ENCODE results near the gene ABHD11. TPM values are rescaled to one million over a fixed set of nuclear protein-coding genes. Genes with fewer than 3 reads are reported as not detected.

The ABHD11 gene
- total and polyA plus RNA-seq, 2 experiments from 2014 or later: 18.7 to 24.6 TPM

DNA sequence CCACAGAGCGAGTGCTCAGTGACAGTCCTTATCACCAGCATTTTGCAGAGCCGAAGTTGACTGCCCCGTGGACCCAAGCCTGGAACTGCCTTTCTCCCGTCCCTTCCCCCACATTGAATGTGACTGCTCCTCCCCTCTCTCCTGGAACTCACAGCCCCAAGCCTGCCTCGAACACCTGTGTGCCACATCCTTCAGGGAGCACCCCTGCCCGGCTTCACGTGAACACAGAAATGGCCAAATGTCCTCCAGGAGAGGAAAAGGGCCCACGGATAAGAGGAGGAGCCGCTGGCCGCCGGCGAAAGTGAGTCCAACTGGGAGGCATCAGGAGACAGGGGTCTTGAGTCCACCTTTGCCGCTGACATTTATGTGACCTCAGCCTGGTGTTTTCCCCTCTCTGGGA, 35.4 kb downstream of the ABHD11 start:
- no peak overlapping the region for H2AFZ ChIP-seq
- H3K4me1 ChIP-seq (ENCODE audit: insufficient read depth): peaks cover 15% of the 10 kb centered on the region
- 0 out of 2 replicates have a peak, but pooled peaks cover 8% of the 10 kb centered on the region for H3F3A ChIP-seq (replicated peaks; ENCODE audit: low read depth)
- Mint-ChIP-seq H3K36me3 (ENCODE audit: low read depth) (peaks cover 18% of the 10 kb centered on the region), H3K9me3 (no peaks in the 10 kb centered on the region; the same call in 2 of the 3 replicates), H3K4me3 (peak overlapping the region; percentile 63), H3K4me1 (peaks cover 33% of the 10 kb centered on the region), H3K27me3 (ENCODE audit: insufficient read depth, low read depth, poor library complexity) (peaks cover 23% of the 10 kb centered on the region), H3K27ac (no peak overlapping the region)
- peak; percentile 2; the same call in 2 of the 3 replicates for ATAC-seq
- H3K36me3 ChIP-seq (ENCODE audit: insufficient read depth): peaks cover 7% of the 10 kb centered on the region
- no peaks in the 10 kb centered on the region for H3K27me3 ChIP-seq (ENCODE audit: insufficient read depth)
- H3K79me2 ChIP-seq (replicated peaks; ENCODE audit: insufficient read depth): no peaks in the 10 kb centered on the region
- H4K20me1 ChIP-seq (replicated peaks; ENCODE audit: insufficient read depth): no peaks in the 10 kb centered on the region
- peak overlapping the region; percentile 54 for H3K4me3 ChIP-seq
- H3K9me2 ChIP-seq (ENCODE audit: insufficient read depth): no peaks in the 10 kb centered on the region
- peak overlapping the region; percentile 85 for H3K4me2 ChIP-seq
- TF ChIP-seq POLR2AphosphoS5 (IDR thresholded peaks at IDR 0.05; ENCODE audit: low read depth): no peak
- no peak for TF ChIP-seq STAT1 (IDR thresholded peaks at IDR 0.05; ENCODE audit: unreplicated experiment)
- TF ChIP-seq NANOG (IDR thresholded peaks at IDR 0.05; ENCODE audit: borderline replicate concordance): no peak
- TF ChIP-seq, protein P1, sequence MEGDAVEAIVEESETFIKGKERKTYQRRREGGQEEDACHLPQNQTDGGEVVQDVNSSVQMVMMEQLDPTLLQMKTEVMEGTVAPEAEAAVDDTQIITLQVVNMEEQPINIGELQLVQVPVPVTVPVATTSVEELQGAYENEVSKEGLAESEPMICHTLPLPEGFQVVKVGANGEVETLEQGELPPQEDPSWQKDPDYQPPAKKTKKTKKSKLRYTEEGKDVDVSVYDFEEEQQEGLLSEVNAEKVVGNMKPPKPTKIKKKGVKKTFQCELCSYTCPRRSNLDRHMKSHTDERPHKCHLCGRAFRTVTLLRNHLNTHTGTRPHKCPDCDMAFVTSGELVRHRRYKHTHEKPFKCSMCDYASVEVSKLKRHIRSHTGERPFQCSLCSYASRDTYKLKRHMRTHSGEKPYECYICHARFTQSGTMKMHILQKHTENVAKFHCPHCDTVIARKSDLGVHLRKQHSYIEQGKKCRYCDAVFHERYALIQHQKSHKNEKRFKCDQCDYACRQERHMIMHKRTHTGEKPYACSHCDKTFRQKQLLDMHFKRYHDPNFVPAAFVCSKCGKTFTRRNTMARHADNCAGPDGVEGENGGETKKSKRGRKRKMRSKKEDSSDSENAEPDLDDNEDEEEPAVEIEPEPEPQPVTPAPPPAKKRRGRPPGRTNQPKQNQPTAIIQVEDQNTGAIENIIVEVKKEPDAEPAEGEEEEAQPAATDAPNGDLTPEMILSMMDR (conservative IDR thresholded peaks at IDR 0.05; ENCODE audit: low read depth in 2 of 2): no peak
- no peak for TF ChIP-seq EZH2phosphoT487 (IDR thresholded peaks at IDR 0.05; ENCODE audit: unreplicated experiment)
- TF ChIP-seq JUNB (IDR thresholded peaks at IDR 0.05; ENCODE audit: unreplicated experiment): no peak
- no peak for TF ChIP-seq ZNF331 (CRISPR knock-in tag; IDR thresholded peaks at IDR 0.05; ENCODE audit: low read depth)
- no peak for TF ChIP-seq EZH2 (IDR thresholded peaks at IDR 0.05; ENCODE audit: low read depth, unreplicated experiment)
- no peak for TF ChIP-seq ZNF114 (CRISPR knock-in tag; IDR thresholded peaks at IDR 0.05)
- TF ChIP-seq, protein P2, sequence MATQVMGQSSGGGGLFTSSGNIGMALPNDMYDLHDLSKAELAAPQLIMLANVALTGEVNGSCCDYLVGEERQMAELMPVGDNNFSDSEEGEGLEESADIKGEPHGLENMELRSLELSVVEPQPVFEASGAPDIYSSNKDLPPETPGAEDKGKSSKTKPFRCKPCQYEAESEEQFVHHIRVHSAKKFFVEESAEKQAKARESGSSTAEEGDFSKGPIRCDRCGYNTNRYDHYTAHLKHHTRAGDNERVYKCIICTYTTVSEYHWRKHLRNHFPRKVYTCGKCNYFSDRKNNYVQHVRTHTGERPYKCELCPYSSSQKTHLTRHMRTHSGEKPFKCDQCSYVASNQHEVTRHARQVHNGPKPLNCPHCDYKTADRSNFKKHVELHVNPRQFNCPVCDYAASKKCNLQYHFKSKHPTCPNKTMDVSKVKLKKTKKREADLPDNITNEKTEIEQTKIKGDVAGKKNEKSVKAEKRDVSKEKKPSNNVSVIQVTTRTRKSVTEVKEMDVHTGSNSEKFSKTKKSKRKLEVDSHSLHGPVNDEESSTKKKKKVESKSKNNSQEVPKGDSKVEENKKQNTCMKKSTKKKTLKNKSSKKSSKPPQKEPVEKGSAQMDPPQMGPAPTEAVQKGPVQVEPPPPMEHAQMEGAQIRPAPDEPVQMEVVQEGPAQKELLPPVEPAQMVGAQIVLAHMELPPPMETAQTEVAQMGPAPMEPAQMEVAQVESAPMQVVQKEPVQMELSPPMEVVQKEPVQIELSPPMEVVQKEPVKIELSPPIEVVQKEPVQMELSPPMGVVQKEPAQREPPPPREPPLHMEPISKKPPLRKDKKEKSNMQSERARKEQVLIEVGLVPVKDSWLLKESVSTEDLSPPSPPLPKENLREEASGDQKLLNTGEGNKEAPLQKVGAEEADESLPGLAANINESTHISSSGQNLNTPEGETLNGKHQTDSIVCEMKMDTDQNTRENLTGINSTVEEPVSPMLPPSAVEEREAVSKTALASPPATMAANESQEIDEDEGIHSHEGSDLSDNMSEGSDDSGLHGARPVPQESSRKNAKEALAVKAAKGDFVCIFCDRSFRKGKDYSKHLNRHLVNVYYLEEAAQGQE (IDR thresholded peaks at IDR 0.05; ENCODE audit: unreplicated experiment): no peak
- TF ChIP-seq, protein P3, sequence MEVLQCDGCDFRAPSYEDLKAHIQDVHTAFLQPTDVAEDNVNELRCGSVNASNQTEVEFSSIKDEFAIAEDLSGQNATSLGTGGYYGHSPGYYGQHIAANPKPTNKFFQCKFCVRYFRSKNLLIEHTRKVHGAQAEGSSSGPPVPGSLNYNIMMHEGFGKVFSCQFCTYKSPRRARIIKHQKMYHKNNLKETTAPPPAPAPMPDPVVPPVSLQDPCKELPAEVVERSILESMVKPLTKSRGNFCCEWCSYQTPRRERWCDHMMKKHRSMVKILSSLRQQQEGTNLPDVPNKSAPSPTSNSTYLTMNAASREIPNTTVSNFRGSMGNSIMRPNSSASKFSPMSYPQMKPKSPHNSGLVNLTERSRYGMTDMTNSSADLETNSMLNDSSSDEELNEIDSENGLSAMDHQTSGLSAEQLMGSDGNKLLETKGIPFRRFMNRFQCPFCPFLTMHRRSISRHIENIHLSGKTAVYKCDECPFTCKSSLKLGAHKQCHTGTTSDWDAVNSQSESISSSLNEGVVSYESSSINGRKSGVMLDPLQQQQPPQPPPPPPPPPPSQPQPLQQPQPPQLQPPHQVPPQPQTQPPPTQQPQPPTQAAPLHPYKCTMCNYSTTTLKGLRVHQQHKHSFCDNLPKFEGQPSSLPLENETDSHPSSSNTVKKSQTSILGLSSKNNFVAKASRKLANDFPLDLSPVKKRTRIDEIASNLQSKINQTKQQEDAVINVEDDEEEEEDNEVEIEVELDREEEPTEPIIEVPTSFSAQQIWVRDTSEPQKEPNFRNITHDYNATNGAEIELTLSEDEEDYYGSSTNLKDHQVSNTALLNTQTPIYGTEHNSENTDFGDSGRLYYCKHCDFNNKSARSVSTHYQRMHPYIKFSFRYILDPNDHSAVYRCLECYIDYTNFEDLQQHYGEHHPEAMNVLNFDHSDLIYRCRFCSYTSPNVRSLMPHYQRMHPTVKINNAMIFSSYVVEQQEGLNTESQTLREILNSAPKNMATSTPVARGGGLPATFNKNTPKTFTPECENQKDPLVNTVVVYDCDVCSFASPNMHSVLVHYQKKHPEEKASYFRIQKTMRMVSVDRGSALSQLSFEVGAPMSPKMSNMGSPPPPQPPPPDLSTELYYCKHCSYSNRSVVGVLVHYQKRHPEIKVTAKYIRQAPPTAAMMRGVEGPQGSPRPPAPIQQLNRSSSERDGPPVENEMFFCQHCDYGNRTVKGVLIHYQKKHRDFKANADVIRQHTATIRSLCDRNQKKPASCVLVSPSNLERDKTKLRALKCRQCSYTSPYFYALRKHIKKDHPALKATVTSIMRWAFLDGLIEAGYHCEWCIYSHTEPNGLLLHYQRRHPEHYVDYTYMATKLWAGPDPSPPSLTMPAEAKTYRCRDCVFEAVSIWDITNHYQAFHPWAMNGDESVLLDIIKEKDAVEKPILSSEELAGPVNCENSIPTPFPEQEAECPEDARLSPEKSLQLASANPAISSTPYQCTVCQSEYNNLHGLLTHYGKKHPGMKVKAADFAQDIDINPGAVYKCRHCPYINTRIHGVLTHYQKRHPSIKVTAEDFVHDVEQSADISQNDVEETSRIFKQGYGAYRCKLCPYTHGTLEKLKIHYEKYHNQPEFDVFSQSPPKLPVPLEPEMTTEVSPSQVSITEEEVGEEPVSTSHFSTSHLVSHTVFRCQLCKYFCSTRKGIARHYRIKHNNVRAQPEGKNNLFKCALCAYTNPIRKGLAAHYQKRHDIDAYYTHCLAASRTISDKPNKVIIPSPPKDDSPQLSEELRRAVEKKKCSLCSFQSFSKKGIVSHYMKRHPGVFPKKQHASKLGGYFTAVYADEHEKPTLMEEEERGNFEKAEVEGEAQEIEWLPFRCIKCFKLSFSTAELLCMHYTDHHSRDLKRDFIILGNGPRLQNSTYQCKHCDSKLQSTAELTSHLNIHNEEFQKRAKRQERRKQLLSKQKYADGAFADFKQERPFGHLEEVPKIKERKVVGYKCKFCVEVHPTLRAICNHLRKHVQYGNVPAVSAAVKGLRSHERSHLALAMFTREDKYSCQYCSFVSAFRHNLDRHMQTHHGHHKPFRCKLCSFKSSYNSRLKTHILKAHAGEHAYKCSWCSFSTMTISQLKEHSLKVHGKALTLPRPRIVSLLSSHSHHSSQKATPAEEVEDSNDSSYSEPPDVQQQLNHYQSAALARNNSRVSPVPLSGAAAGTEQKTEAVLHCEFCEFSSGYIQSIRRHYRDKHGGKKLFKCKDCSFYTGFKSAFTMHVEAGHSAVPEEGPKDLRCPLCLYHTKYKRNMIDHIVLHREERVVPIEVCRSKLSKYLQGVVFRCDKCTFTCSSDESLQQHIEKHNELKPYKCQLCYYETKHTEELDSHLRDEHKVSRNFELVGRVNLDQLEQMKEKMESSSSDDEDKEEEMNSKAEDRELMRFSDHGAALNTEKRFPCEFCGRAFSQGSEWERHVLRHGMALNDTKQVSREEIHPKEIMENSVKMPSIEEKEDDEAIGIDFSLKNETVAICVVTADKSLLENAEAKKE (CRISPR knock-in tag; IDR thresholded peaks at IDR 0.05): no peak
- no peak for TF ChIP-seq CREB1 (CRISPR knock-in tag; IDR thresholded peaks at IDR 0.05; ENCODE audit: low read depth)
- TF ChIP-seq, protein P4, sequence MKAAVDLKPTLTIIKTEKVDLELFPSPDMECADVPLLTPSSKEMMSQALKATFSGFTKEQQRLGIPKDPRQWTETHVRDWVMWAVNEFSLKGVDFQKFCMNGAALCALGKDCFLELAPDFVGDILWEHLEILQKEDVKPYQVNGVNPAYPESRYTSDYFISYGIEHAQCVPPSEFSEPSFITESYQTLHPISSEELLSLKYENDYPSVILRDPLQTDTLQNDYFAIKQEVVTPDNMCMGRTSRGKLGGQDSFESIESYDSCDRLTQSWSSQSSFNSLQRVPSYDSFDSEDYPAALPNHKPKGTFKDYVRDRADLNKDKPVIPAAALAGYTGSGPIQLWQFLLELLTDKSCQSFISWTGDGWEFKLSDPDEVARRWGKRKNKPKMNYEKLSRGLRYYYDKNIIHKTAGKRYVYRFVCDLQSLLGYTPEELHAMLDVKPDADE (IDR thresholded peaks at IDR 0.05): no peak
- no peak overlapping the region for H3K27ac ChIP-seq (ENCODE audit: low read depth)
- no peak for DNase-seq (ENCODE audit: low spot score)

All from GM23338 (cell line).